SKM-1 (cell line): ENCODE data around the gene TMEM186.
"Not testable (repeated sequence)": the region's sequence is repeated elsewhere in the genome, so short reads cannot be mapped to it uniquely, and the experiment has no call there.

Source experiments
- DNase-seq: peaks from one replicate; lab custom pipeline; 2025; ENCODE audit not compliant: unreplicated experiment; lab: John Stamatoyannopoulos, UW

TMEM186 gene

DNA sequence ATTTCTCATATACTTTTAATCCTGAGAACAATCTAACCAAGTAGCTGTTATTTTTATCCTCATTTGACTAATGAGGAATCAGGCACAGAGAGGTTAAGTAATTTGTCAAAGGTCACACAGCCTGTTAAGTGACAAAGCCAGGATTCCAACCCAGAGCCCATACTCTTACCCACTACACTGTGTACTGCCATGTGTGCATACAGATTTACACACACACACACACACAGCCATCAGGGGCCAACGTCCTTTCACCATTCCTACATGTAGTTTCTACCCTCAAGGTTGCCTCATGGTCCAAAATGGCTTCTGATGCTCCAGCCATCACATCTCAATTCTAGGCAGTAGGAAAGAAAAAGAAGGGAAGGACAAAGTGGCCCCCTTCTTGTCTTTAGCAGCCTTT is 22.1 kb downstream of the TMEM186 start:
- DNase-seq: no peak

DNA sequence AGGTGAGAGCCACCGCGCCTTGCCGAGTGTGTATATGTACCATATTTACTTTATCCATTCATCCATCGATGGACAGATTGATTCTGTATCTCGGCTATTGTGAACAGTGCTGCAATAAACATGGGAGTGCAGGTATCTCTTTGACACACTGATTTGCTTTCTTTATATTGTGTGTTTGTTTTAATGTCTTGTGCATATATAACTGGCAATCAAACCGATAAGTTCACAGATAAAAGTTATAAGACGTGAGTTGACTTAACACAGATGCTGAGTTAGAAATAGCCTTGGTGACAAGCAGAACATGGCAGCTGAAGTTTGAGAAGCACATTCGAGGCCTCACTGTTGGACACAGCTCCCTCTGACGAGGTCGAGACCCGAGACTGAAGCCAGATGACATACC is 23.2 kb downstream of the TMEM186 start:
- DNase-seq: no peak

DNA sequence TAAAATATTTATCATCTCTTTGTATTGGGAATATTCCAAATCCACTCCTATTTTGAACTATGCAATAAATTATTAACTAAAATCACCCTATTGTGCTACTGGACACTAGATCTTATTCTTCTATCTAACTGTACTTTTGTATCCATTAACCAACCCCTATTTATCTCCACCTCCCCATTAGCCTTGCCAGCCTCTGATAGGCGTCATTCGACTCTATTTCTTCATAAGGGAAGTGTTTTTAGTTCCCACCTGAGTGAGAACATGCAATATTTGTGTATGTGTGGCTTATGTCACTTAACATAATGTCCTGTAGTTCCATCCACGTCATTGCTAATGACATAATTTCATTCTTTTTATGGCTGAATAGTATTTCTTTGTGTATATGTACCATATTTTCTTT is 23.9 kb downstream of the TMEM186 start:
- DNase-seq: no peak

DNA sequence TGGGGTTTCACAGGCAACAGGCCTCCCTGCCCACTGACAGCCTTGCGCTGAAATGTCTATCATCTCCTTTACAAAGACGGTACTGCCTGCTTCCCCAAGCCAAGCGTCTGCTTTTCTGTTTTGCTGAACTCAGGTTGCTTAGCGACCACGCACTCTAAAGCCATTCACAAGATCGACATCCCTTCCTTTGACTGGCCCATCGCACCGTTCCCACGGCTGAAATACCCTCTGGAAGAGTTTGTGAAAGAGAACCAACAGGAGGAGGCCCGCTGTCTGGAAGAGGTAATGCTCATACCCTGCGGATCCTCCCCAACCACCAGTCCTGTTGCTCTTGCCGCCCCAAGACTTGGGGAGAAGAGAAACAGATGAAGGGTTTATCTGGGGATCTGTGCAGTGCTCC is 28.7 kb downstream of the TMEM186 start:
- DNase-seq: no peak

DNA sequence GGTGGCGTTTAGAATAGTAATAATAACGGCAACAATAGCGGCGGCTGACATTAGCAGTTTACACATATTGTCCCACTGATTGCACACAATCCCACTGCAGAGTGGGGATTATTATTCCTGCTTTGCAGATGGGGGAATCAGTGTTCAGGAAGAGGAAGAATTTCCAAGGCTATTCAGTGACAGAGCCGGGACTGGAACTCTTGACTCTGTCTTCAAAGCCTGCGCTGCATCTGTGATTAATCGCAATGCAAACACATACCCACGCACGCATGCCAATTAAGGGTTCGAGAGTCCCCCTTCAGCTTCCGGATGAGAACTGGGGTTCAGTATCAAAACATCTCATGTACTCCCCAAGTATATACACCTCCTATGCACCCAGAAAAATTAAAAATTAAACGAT is 29.2 kb downstream of the TMEM186 start:
- DNase-seq: no peak

DNA sequence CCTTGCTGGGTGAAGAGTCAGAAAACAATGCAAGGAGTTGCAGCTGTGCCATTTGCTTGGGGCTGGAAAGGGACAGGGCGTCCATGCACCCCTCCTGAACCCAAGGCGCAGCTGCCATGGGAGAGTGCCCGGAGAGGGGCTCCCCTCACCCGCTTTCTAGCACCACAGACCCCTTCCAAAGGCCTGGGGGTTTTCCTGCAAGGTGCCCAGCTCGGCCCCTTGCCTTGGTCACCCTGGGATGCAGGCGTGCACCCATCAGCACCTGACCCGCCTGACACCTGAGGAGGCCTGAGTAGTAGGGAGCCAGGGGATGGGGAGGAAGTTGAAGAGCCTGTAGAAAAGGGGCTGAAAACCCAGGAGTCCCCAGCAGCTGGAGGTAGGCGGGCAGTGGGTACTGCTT is 30.3 kb downstream of the TMEM186 start:
- no peak for DNase-seq

DNA sequence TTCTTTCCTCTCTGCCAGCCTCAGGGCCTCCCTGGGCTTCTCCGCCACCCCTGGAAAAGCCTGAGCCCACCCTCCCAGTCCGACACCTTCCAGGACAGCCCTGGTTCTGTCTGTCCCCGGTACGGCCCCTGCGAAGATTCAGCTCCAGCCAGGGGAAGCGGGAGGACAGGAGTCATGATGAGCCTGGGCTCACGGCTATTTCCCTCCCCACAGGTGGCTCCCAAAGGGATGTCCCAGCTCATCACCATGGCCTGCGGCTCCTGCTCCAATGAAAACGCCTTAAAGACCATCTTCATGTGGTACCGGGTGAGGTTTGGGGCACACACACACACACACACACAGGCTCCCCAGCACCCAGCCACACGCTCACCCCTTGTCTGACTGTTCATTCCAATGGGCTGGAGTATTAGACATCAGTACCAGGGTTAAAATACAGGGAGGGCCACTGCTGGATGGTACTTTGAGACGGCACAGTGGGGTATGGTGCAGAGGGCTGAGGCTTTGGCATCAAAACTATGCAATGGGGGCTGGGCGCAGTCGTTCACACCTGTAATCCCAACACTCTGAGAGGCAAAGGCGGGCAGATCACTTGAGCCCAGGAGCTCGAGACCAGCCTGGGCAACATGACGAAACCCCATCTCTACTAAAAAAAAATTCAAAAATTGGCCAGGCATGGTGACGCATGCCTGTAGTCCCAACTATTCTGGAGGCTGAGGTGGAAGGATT is 32.8 kb downstream of the TMEM186 start:
- DNase-seq: no peak

DNA sequence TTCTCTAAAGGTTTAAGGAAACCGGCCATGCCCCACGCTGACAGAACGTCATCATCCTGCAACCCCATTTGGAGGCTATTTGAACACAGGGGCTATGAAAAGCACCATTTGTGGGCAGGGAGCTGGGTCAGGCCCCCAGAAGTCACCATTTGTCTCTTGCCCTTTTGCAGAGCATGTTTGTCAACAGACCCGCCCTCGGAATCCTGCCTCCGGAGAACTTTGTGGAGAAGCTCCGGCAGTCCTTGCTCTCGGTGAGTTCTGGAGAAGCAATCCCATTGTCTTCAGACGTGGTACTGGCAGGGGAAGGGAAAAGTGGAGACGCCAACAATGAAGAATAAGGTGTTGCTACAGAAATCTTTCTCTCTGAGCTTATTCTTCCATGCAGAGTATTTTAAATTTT is 33.5 kb downstream of the TMEM186 start:
- DNase-seq: no peak

DNA sequence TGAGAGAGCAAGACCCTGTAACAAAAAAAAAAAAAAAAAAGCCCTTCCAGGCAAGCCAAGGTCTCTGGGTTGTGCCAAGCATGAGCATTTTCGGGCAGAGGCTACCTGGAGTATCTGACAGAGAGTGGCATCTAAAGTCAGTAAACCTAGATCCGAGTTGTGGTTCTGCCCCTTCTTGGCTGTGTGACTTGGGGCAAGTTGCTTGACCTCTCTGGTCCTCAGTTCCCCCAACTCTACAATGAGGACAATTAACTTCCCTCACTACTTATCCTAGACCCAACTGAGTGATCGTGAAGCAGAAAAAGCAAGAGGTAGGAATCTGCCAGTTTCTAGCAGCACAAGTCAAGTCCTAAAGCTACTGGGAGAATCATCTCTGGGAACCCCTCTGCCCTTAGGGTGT is 34.4 kb downstream of the TMEM186 start:
- no peak for DNase-seq

DNA sequence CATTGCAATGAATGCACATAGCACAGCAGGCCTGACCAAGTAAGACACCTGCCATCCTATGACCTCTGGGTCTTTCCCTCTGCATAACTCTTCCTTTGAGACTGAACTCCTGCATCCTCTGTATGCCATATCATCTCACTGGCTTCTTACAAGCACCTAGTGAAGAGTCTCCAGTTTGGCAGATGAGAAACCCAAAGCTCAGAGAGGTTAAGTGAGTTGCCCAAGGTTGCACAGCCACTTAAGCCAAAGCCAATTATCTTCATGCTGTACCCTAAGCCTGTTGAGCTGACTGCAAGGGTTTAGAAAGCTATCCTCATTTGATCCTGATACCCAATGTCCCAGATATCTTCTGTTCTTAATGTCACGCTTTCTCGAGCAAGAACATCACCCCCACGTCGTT is 35.2 kb downstream of the TMEM186 start:
- DNase-seq: no peak

DNA sequence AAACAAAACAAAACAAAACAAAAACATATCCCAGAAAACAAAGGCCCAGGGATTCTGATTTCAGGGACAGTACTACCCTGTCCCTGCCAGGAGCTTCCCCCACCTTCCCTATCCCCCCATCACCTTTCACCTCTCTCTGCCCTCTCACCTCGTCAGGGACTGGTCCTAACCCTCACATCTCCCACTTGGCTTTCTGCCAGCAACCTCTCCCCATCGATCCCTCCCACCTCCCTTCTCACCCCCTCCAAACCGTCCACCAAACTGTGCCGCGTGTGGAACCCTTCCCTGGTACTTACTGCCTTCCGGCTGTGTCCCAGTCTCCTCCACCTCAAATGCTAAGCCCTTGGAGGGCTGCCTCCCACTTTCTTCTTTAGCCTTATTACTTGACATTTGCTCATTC is 36.4 kb downstream of the TMEM186 start:
- no peak for DNase-seq

DNA sequence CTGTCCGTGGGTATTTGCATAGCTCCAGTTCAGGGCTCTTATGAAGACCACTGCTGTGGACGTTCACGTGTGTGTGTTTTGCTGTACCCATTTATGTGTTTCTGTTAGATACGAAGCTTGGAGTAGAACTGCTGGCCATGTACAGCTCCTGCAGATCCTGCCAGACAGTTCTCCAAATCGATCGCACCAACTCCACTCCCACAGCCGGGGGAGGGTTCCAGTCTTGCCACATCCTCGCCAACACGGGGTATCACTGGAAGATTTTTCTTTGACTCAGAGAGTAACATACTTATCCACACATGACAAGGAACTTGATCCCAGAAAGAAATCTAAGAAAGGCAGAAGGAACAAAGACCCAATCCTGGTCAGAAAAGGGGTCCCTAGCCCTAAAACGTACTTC is 37.4 kb downstream of the TMEM186 start:
- no peak for DNase-seq

DNA sequence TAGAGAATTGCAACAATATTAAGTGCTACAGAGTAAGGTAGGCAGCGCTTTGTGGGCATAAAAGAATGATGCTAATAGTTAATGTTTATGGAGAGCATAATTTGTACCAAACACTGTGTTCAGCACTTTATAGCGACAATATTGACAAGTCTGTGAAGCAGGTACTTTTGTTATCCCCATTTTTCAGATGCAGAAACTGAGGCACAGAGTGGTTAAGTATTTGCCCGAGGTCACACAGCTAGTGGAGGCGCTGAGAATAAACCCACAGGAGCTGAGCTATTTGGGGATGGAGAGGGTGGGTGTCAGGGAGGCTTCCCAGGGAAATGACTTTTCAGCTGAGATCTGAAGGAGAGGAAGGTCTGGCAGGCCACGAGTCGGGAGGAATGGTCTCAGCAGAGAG is 39.4 kb downstream of the TMEM186 start:
- DNase-seq: no peak

DNA sequence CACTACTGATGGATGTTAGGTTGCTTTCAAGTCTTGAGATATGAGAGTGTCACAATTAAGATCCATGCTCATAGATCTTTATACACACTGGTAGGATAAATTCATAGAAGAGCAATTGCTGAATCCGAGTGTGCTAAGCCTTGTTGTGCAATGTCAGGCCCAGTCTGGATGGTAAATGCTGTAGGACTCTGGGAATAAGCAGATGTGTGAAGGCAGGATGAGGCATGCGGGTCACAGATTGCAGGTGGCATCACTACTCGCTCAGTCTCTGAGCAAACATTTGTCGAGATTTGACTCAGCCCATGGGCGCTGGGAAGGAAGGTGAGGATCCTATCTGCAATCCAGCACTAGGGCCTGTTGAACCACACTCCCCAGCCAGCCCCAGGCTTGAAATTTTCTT is 40.7 kb downstream of the TMEM186 start:
- DNase-seq: no peak

DNA sequence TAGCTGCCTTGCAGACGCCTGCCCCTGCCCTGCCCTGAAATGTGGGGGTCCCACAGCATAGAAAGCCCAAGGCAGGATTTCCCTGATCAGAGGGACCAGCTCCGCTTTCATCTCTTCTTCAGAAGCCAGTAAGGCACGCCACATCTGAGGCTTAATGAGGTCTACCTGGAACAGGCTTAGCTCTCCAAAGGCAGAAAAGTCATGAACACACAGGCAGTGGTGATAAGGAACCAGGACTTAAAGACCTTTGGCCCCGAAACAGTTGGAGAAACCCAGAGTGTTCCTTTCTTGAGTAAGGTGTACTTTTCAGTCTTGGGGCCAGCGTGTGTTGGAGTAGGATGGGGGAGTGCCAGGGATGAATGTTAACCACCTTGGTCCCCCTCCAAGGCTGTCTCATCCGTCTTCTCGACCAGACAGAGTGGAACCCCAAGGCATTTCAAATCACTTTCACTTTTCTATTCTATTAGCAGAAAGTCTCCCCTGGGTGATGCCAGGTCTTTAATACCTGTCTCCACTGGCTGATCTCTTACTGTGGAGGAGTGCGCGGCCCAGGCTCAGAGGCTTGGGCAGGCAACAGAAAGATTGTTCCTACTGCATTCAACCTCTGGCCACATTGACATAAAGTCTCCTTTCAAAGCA is 43.9 kb downstream of the TMEM186 start:
- DNase-seq: no peak

DNA sequence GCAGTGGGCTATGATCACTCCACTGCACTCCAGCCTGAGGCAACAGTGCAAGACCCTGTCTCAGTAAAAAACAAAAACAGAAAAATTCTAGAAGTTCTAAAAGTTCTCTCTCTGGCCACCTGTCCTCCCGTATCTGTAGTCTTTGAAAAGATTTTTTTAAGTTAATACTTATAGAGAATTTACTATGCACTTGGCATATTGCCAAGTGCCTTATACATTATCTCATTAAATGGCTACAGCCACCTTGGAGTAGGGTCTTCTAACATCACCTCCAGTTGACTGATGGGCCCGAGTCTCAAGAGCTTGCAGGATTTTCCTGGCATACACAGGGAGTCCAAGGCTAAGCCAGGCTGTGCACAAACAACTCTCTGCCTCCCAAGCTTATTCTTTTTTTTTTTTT is 44.7 kb downstream of the TMEM186 start:
- no peak for DNase-seq

DNA sequence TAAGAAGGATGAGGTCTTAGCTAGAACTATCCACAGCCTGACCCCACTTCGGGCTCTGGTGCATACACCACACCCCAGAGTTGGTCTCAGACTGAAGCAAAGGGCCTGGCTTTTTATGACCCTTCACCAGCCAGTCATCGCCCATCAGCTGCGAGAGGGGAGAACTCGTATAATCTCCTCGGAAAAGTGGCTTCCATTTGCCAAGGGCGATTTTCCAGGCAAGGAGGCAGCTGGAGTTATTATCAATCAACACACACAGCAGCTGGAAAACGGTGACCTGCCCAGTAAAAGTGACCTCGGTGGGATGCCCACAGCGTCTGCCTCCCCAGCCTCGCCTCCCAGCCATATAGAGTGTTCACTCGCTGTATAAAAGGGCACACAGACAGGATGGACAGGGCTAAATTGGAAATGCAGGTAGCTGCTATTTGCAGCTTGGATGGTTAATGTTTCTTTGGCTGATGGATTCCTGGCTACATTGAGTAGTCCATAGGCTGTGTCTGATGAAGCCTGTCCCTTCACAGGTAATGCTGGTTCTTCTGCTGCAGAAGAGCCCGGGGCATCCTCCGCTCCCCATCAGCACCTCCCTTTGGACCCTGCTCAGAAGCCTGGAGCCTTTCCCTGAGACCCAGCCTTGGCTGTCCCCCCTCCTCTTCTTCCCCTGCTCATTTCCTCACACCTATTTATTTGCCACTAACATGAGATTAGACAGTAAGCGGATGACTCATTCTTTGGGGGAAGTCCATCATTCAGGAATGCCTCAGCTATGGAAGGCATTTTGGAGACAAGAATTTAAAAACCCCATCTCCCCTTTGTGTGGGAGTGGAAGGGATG is 45.7 kb downstream of the TMEM186 start:
- no peak for DNase-seq

DNA sequence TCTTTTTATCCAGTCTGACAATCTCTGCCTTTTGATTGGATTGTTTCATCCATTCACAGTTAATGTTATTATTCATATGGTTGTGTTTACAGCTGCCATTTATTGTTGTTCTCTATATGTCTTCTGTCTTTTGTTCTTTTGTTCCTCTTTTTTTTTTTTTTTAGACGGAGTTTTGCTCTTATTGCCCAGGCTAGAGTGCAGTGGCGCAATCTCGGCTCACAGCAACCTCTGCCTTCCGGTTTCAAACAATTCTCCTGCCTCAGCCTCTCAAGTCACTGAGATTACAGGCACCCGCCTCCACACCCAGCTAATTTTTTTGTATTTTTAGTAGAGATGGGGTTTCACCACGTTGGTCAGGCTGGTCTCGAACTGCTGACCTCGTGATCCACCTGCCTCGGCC is 48.5 kb downstream of the TMEM186 start:
- not testable (repeated sequence) for DNase-seq
